H1 (cell line): ENCODE data around the gene SNX25. TPM values are rescaled to one million over a fixed set of nuclear protein-coding genes. Genes with fewer than 3 reads are reported as not detected.

Experiments used
- CTCF ChIA-PET: fragments of 300-600 bp; sonication (Branson Sonifier 250); formaldehyde crosslinking; loops from one replicate; lab custom pipeline; 2021; ENCODE audit not compliant: partially characterized antibody; lab: Charles Lee
- POLR2A ChIA-PET: fragments of 300-600 bp; sonication (Branson Sonifier 250); formaldehyde crosslinking; loops from one replicate; lab custom pipeline; 2021; ENCODE audit warnings: inconsistent platforms; ENCODE audit not compliant: partially characterized antibody; lab: Charles Lee
- DNase-seq, 2 experiments: peaks; one replicate each; pipeline versions ENCODE4 v3.0.0 to v3.0.0-alpha.2; 2010 to 2022; ENCODE audit warnings: low spot score in 2 of 2, low read depth in 1 of 2, mixed read lengths in 1 of 2
- FAIRE-seq: peaks from 2 replicates; lab custom pipeline; 2011; peaks lifted over from hg19 to GRCh38; lab: Jason Lieb, UNC
- H2AFZ ChIP-seq: 2 replicates; pipeline ENCODE4 v1.8.1; 2012; ENCODE audit warnings: low read length, inconsistent platforms
- H2AK5ac ChIP-seq: 2 replicates; pipeline ENCODE4 v1.6.1; 2013; ENCODE audit warnings: low read depth, low read length
- H2BK120ac ChIP-seq: replicated peaks from 2 replicates; pipeline ENCODE3; 2013; ENCODE audit warnings: low read depth, low read length, inconsistent platforms
- H2BK12ac ChIP-seq: 2 replicates; pipeline ENCODE4 v1.6.1; 2013; ENCODE audit warnings: low read depth, low read length
- H2BK15ac ChIP-seq: 2 replicates; pipeline ENCODE4 v1.6.1; 2013; ENCODE audit warnings: low read length
- H2BK20ac ChIP-seq: 2 replicates; pipeline ENCODE4 v1.6.1; 2013; ENCODE audit warnings: low read length
- H2BK5ac ChIP-seq: 2 replicates; pipeline ENCODE4 v1.6.1; 2013; ENCODE audit warnings: low read depth, low read length
- H3K14ac ChIP-seq: 2 replicates; pipeline ENCODE4 v1.6.1; 2013; ENCODE audit warnings: inconsistent platforms; ENCODE audit not compliant: insufficient read length
- H3K18ac ChIP-seq: 2 replicates; pipeline ENCODE4 v1.6.1; 2013; ENCODE audit warnings: low read length; ENCODE audit errors: extremely low read depth
- H3K23ac ChIP-seq: 2 replicates; pipeline ENCODE4 v1.6.1; 2013; ENCODE audit warnings: inconsistent platforms; ENCODE audit not compliant: insufficient read length
- H3K23me2 ChIP-seq: 2 replicates; pipeline ENCODE4 v1.6.1; 2013; ENCODE audit warnings: low read depth, low read length
- H3K27ac ChIP-seq: 2 replicates; pipeline ENCODE4 v1.6.1; 2011; ENCODE audit warnings: low read depth, low read length, inconsistent platforms
- H3K27me3 ChIP-seq, 4 experiments: replicated peaks in 1 of 4; 1 replicate in 1 of 4; 2 replicates in 3 of 4; pipeline versions ENCODE4 v1.6.1 to v1.8.1; 2011 to 2013; ENCODE audit warnings: low read length in 3 of 4, mild to moderate bottlenecking in 3 of 4, inconsistent platforms in 2 of 4, mixed read lengths in 2 of 4, moderate library complexity in 1 of 4; ENCODE audit not compliant: control insufficient read depth in 3 of 4, insufficient read depth in 3 of 4; ENCODE audit errors: extremely low read depth in 1 of 4
- H3K36me3 ChIP-seq, 4 experiments: 2 replicates each; pipeline versions ENCODE4 v1.6.1 to v1.8.1; 2011 to 2013; ENCODE audit warnings: mild to moderate bottlenecking in 4 of 4, low read length in 3 of 4, moderate library complexity in 2 of 4, control low read depth in 1 of 4, inconsistent platforms in 1 of 4; ENCODE audit not compliant: insufficient read depth in 4 of 4, control insufficient read depth in 2 of 4
- H3K4ac ChIP-seq: replicated peaks from 2 replicates; pipeline ENCODE3; 2013; ENCODE audit warnings: low read length, low read depth, mixed read lengths, inconsistent platforms; ENCODE audit not compliant: insufficient read length
- H3K4me1 ChIP-seq, 4 experiments: replicated peaks in 1 of 4; 1 replicate in 1 of 4; 2 replicates in 3 of 4; pipeline versions ENCODE4 v1.6.1 to v1.8.1; 2011 to 2013; ENCODE audit warnings: low read length in 3 of 4, inconsistent platforms in 2 of 4, mixed read lengths in 1 of 4; ENCODE audit not compliant: insufficient read depth in 4 of 4, control insufficient read depth in 3 of 4
- H3K4me2 ChIP-seq, 2 experiments: 2 replicates each; pipeline versions ENCODE4 v1.6.1 to v1.8.1; 2011 to 2013; ENCODE audit warnings: low read depth in 2 of 2, low read length in 2 of 2, control low read depth in 1 of 2, inconsistent platforms in 1 of 2, mild to moderate bottlenecking in 1 of 2; ENCODE audit not compliant: insufficient read depth in 1 of 2
- H3K4me3 ChIP-seq, 4 experiments: fragments of 200-600, 300-600 bp in 1 of 4; sonication (generic), shearing (Covaris generic), sonication (Bioruptor Twin) in 1 of 4; 2 replicates each; pipeline versions ENCODE4 v1.5.1 to v1.8.1; 2011 to 2016; ENCODE audit warnings: low read length in 4 of 4, low read depth in 3 of 4, control low read depth in 2 of 4, inconsistent platforms in 2 of 4, mild to moderate bottlenecking in 2 of 4, mixed read lengths in 1 of 4, moderate library complexity in 1 of 4; ENCODE audit not compliant: insufficient read depth in 2 of 4; ENCODE audit errors: extremely low read depth in 1 of 4
- H3K56ac ChIP-seq: replicated peaks from 2 replicates; pipeline ENCODE3; 2013; ENCODE audit warnings: low read depth, mild to moderate bottlenecking, mixed read lengths, low read length, inconsistent platforms; ENCODE audit not compliant: insufficient read length
- H3K79me1 ChIP-seq: 2 replicates; pipeline ENCODE4 v1.6.1; 2013; ENCODE audit warnings: low read depth, low read length, control low read depth
- H3K79me2 ChIP-seq, 2 experiments: 2 replicates each; pipeline versions ENCODE4 v1.6.1 to v1.8.1; 2012 to 2013; ENCODE audit warnings: low read length in 2 of 2, mild to moderate bottlenecking in 2 of 2, inconsistent platforms in 1 of 2; ENCODE audit not compliant: insufficient read depth in 2 of 2, control insufficient read depth in 1 of 2
- H3K9ac ChIP-seq, 4 experiments: replicated peaks in 1 of 4; 1 replicate in 1 of 4; 2 replicates in 3 of 4; pipeline versions ENCODE4 v1.6.1 to v1.8.1; 2011 to 2013; ENCODE audit warnings: low read depth in 3 of 4, low read length in 3 of 4, control low read depth in 2 of 4, mild to moderate bottlenecking in 2 of 4, moderate library complexity in 2 of 4, inconsistent platforms in 1 of 4; ENCODE audit errors: extremely low read depth in 1 of 4
- H3K9me3 ChIP-seq, 2 experiments: 2 replicates each; pipeline versions ENCODE4 v1.6.1 to v1.8.1; 2012 to 2013; ENCODE audit warnings: mild to moderate bottlenecking in 2 of 2, moderate library complexity in 2 of 2, control low read depth in 1 of 2, inconsistent platforms in 1 of 2, low read depth in 1 of 2, low read length in 1 of 2, mixed read lengths in 1 of 2; ENCODE audit not compliant: insufficient read depth in 2 of 2
- H4K20me1 ChIP-seq, 2 experiments: replicated peaks in 1 of 2; 2 replicates each; pipeline versions ENCODE3 to v1.8.1; 2011 to 2013; ENCODE audit warnings: inconsistent platforms in 2 of 2, low read length in 2 of 2, mild to moderate bottlenecking in 1 of 2; ENCODE audit not compliant: insufficient read depth in 2 of 2, control insufficient read depth in 1 of 2
- H4K5ac ChIP-seq: 2 replicates; pipeline ENCODE4 v1.6.1; 2013; ENCODE audit warnings: low read length, low read depth, mixed read lengths, inconsistent platforms; ENCODE audit not compliant: insufficient read length
- H4K8ac ChIP-seq: 2 replicates; pipeline ENCODE4 v1.8.0; 2013; ENCODE audit warnings: mild to moderate bottlenecking, moderate library complexity, low read length, inconsistent platforms; ENCODE audit not compliant: insufficient read depth; ENCODE audit errors: extremely low read depth
- H4K91ac ChIP-seq: replicated peaks from 2 replicates; pipeline ENCODE3; 2013; ENCODE audit warnings: low read length, mixed read lengths, inconsistent platforms; ENCODE audit not compliant: insufficient read length
- KDM1A ChIP-seq: fragments of 200-600, 300-600 bp; sonication (generic); IDR thresholded peaks from 2 replicates; pipeline ENCODE4 v1.7.1; 2016; ENCODE audit warnings: mild to moderate bottlenecking, low read length, borderline replicate concordance
- SRF ChIP-seq: IDR thresholded peaks from 2 replicates; pipeline ENCODE4 v1.6.1; 2011; ENCODE audit warnings: mild to moderate bottlenecking, low read depth, low read length, moderate library complexity
- YY1 ChIP-seq: IDR thresholded peaks from 2 replicates; pipeline ENCODE4 v1.6.1; 2011; ENCODE audit warnings: low read depth, mild to moderate bottlenecking, low read length
- WGBS, 2 experiments: shearing (Covaris generic) in 1 of 2; methylation state at CpG; one replicate each; pipeline versions ENCODE4 v1.1.6 to v1.1.7; 2013 to 2015; ENCODE audit warnings: low lambda C conversion rate in 2 of 2, mixed read lengths in 2 of 2, inconsistent platforms in 1 of 2, low coverage in 1 of 2, missing lambda C conversion rate in 1 of 2; ENCODE audit not compliant: insufficient replicate concordance in 2 of 2, insufficient coverage in 1 of 2, insufficient read length in 1 of 2; ENCODE audit errors: extremely low coverage in 1 of 2, missing lambda C conversion rate in 1 of 2; 5-methylcytosine and 5-hydroxymethylcytosine counted together
- polyA plus RNA-seq, 7 experiments: library from polyadenylated mRNA; depleted of rRNA in 3 of 7; stranded (reverse) in 5 of 7; unstranded in 2 of 7; fragments of >200 nt in 5 of 7; fragments of 200-250 nt in 2 of 7; gene quantifications; 1 replicate in 5 of 7; 2 replicates in 1 of 7; 4 replicates in 1 of 7; pipeline versions ENCODE4 v1.2.1 to v1.2.3, GENCODE V29; 2011 to 2013; ENCODE audit warnings: missing spikeins in 2 of 7, mixed read lengths in 2 of 7
- total RNA-seq: library from RNA; stranded (reverse); fragmentation: NEBNext Ultra II Directional; extraction: Animal tissue kit (Norgen Biotek cat#: 25700); gene quantifications from 2 replicates; pipeline ENCODE4 v1.2.1, GENCODE V29; 2021

Gene SNX25
- total and polyA plus RNA-seq, 2 of the 8 experiments (the other 6 are each of a cell fraction or from before 2014, with no cell fraction given): 5.4 to 19.9 TPM

DNA sequence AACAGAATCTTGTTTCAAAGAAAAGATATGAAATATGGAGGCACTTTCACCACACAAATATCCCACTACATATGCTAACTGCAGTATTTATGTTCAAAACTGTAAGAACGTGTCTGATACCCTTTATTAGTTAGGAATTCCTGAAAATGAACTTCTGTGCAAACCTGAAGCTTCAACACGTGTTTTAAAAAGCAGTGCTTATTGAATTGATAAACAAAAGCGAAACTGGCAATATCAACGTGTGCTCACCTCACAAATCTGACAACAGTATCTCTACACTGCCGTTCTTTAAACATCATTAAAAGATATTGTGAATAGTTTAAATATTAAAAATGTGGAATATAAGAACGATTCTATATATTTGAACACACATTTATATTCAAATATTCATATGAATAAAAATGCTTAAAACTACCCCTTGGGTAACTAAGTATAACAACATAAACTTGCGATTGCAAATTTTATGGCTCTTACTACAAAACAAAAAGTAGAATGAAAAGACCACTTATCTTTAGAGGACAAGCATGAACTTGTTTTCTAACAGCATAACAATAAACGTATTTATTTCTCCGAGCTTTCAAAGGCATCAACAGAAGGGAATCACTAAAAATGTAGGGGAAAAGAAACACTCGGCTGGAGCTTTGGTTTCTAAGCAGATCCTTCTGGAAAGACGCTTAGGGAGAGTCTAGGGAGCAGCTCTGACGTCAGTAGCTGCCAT, 186.0 kb downstream of the SNX25 start, which contains the start of gene LRP2BP:
TSS of gene LRP2BP (minus strand) at position 687 of the 718 bp plus-strand sequence. CDS start 17,738 bp downstream, outside the sequence.
- no peak within 1 kb of the TSS for H2BK5ac ChIP-seq
- peaks cover 0 to 10% (median 1%) of the 10 kb centered on the region in 4 experiments; a peak in 2 of 8 replicates for H3K36me3 ChIP-seq
- no peak within 1 kb of the TSS for H2AK5ac ChIP-seq
- H4K91ac ChIP-seq: peak within 1 kb of the TSS; percentile 69
- H4K8ac ChIP-seq: peak within 1 kb of the TSS; percentile 85; the same call in 1 of the 2 replicates
- no peak for FAIRE-seq
- H2BK12ac ChIP-seq: no peak within 1 kb of the TSS; the same call in none of the 2 replicates
- no peak within 1 kb of the TSS for H3K14ac ChIP-seq
- H3K27me3 ChIP-seq: no peaks in the 10 kb centered on the region
- POLR2A ChIA-PET: interaction anchor here (1.2 to 4.8 kb wide), 4 partner anchors 9 to 33 kb away, joined by 3 to 25 read pairs (median 8); no protein-coding TSS in a partner anchor
- H4K5ac ChIP-seq: peak within 1 kb of the TSS; percentile 41
- H2AFZ ChIP-seq: peak within 1 kb of the TSS; percentile 1; the same call in 1 of the 2 replicates
- H3K4me1 ChIP-seq: peaks cover 0 to 6% (median 4%) of the 10 kb centered on the region in 4 experiments; a peak in 4 of 7 replicates
- no peak within 1 kb of the TSS for H3K23ac ChIP-seq
- no peak within 1 kb of the TSS for H3K4ac ChIP-seq
- peak within 1 kb of the TSS; percentile 15 to 60 (median 40); a peak in 5 of 7 replicates for H3K9ac ChIP-seq
- no peaks in the 10 kb centered on the region for H4K20me1 ChIP-seq
- no peak for DNase-seq
- H3K4me3 ChIP-seq: peak within 1 kb of the TSS; percentile 27 to 70 (median 54)
- H3K23me2 ChIP-seq: peaks cover 12% of the 10 kb centered on the region; the same call in 1 of the 2 replicates
- H3K18ac ChIP-seq: peak within 1 kb of the TSS; percentile 53; the same call in 1 of the 2 replicates
- WGBS, 2 experiments: 66% methylated on average over 12 of the region's 12 CpGs; no CpG with 5 or more reads in 1 of the 2 experiments
- no peak within 1 kb of the TSS for H2BK120ac ChIP-seq
- peak within 1 kb of the TSS; percentile 34 for H3K27ac ChIP-seq
- H3K4me2 ChIP-seq: peak within 1 kb of the TSS; percentile 71 to 76
- no peaks in the 10 kb centered on the region for H3K9me3 ChIP-seq
- H3K56ac ChIP-seq: no peak within 1 kb of the TSS
- no peak within 1 kb of the TSS for H2BK20ac ChIP-seq
- no peaks in the 10 kb centered on the region for H3K79me1 ChIP-seq
- no peak within 1 kb of the TSS for H2BK15ac ChIP-seq
- no peaks in the 10 kb centered on the region for H3K79me2 ChIP-seq
- TF ChIP-seq SRF: no peak
- no peak for TF ChIP-seq KDM1A
- no peak for TF ChIP-seq YY1
- TF ChIP-seq, all 59 proteins: peak for 0
- CTCF ChIA-PET: interaction anchor here (0.5 to 1.0 kb wide), 2 partner anchors 31 to 114 kb away, joined by 4 to 5 read pairs; partner anchors contain the start of gene UFSP2
